ENCODE data around the gene POLR3G. TPM values are rescaled to one million over a fixed set of nuclear protein-coding genes. Genes with fewer than 3 reads are reported as not detected.

The POLR3G gene
- total and polyA plus RNA-seq, 10 donors: 0.93 to 4.3 (median 2.2) TPM

DNA sequence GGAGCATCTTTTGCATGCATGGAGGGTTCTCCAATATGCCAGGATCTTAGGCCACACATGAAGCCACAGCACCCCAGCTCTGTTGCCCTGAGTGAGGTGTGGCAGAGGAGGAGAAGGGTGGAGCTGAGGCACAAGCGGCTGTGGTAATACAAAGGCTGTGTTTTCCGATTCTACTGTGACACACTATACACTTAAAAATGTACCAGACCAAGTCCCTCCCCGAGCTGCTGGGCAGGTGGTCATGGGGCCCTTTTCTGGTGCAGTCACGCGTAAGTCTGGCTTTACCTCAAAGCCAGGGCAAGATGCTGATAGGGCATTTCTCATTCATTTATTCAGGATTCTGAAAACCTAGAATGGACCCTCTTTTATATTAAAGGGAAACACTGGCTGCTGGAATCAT, 87.7 kb downstream of the POLR3G start:
- WGBS, 5 donors: 78 to 89% (median 79%) methylated on average over 5 of the region's 5 CpGs
- Histone ChIP-seq H3K4me3 (no peak overlapping the region), H3K27ac (no peak overlapping the region), H3K27me3 (replicated peaks in 1 of 7) (peaks cover 0 to 59% (median 43%) of the 10 kb centered on the region in 7 donors), H3K9me3 (no peaks in the 10 kb centered on the region), H3K4me1 (peaks cover 9 to 20% (median 14%) of the 10 kb centered on the region in 6 donors), H3K36me3 (no peaks in the 10 kb centered on the region)
- no peak for DNase-seq
- intact Hi-C loops (cut with DNase I; ENCODE audit: low total_unique reads): no loop called here
- no peak for TF ChIP-seq POLR2AphosphoS5 (IDR thresholded peaks at IDR 0.05)
- TF ChIP-seq POLR2A (IDR thresholded peaks at IDR 0.05): no peak
- TF ChIP-seq, protein P1, sequence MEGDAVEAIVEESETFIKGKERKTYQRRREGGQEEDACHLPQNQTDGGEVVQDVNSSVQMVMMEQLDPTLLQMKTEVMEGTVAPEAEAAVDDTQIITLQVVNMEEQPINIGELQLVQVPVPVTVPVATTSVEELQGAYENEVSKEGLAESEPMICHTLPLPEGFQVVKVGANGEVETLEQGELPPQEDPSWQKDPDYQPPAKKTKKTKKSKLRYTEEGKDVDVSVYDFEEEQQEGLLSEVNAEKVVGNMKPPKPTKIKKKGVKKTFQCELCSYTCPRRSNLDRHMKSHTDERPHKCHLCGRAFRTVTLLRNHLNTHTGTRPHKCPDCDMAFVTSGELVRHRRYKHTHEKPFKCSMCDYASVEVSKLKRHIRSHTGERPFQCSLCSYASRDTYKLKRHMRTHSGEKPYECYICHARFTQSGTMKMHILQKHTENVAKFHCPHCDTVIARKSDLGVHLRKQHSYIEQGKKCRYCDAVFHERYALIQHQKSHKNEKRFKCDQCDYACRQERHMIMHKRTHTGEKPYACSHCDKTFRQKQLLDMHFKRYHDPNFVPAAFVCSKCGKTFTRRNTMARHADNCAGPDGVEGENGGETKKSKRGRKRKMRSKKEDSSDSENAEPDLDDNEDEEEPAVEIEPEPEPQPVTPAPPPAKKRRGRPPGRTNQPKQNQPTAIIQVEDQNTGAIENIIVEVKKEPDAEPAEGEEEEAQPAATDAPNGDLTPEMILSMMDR (IDR thresholded peaks at IDR 0.05 in 8 of 11, conservative IDR thresholded peaks at IDR 0.05 in 3 of 11): no peak

DNA sequence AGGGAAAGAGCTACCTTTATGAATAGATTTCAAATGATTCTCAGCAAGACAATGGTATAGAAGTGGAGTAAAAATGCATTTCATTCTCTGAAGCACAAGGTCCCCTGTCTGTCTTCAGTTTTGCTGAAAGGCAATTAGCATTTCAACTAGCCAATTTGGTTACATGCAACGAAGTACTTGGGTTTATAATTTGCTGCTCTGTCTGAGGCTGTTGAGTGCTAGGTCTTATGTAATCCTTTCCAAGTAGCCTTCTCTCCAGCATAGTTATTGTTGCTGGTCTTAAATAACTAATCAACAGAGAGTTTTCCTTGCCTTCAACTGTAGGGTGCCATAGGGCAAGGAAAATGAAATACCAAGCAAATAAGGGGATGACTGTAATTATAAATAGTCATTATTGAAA, 88.4 kb downstream of the POLR3G start:
- peaks cover 6 to 14% (median 12%) of the 10 kb centered on the region in 6 donors for H3K4me1 ChIP-seq
- DNase-seq: no peak
- intact Hi-C loops (cut with DNase I; ENCODE audit: low total_unique reads): no loop called here
- TF ChIP-seq POLR2AphosphoS5 (IDR thresholded peaks at IDR 0.05) (no peak), POLR2A (IDR thresholded peaks at IDR 0.05) (no peak)
- TF ChIP-seq, protein P1 (IDR thresholded peaks at IDR 0.05 in 8 of 11, conservative IDR thresholded peaks at IDR 0.05 in 3 of 11): no peak
- H3K27me3 ChIP-seq (replicated peaks in 1 of 7): peaks cover 0 to 52% (median 35%) of the 10 kb centered on the region in 7 donors
- no peaks in the 10 kb centered on the region for H3K9me3 ChIP-seq
- no peak overlapping the region for H3K27ac ChIP-seq
- WGBS, 5 donors: 33 to 70% (median 64%) methylated on average over 1 of the region's 1 CpG
- no peak overlapping the region for H3K4me3 ChIP-seq
- no peaks in the 10 kb centered on the region for H3K36me3 ChIP-seq

Other genes with a start within 250 kb of the POLR3G start
- gene CETN3, start 65.1 kb upstream of the POLR3G start, total RNA-seq: 10 to 100 TPM in 6 of 7 donors, 1 to 10 TPM in 1; 7.8 to 20.2 (median 16.2) TPM
- gene CETN3, start 65.1 kb upstream of the POLR3G start, polyA plus RNA-seq: 10 to 100 TPM; 18.2 to 28.2 (median 22.0) TPM
- gene MBLAC2, start 93 bp upstream of the POLR3G start, total RNA-seq: 10 to 100 TPM in 1 of 7 donors, 1 to 10 TPM in 6; 4.8 to 11.8 (median 7.8) TPM
- gene MBLAC2, start 93 bp upstream of the POLR3G start, polyA plus RNA-seq: 1 to 10 TPM; 2.2 to 3.4 (median 3.4) TPM
- gene LYSMD3, start 54.7 kb downstream of the POLR3G start, total RNA-seq: 10 to 100 TPM; 15.5 to 27.4 (median 21.3) TPM
- 1 to 10 TPM; 5.1 to 7.3 (median 5.7) TPM for gene LYSMD3, start 54.7 kb downstream of the POLR3G start, polyA plus RNA-seq
- under 1 TPM in 5 of 7 donors, not detected in 2; 0.20 to 0.69 (median 0.44) TPM for gene ADGRV1, start 83.9 kb downstream of the POLR3G start, total RNA-seq
- under 1 TPM in 2 of 3 donors, not detected in 1; 0.08 to 0.09 TPM for gene ADGRV1, start 83.9 kb downstream of the POLR3G start, polyA plus RNA-seq

All from spleen (tissue), 11 donors.